ENCODE results near the gene ATXN2L. TPM values are rescaled to one million over a fixed set of nuclear protein-coding genes. Genes with fewer than 3 reads are reported as not detected.
A peak's percentile ranks its signal among the peaks of the same experiment; 100 is the strongest.

Gene ATXN2L
- total RNA-seq, 2 experiments from 2014 or later: 109 to 451 TPM

- Histone ChIP-seq H3K4me1 (ENCODE audit: insufficient read depth, low read length, poor library complexity, severe bottlenecking) (peaks cover 24% of the 10 kb centered on the region), H3K79me2 (ENCODE audit: insufficient read depth, low read depth, low read length) (peaks cover 45% of the 10 kb centered on the region), H3K4me3 (ENCODE audit: low read depth, low read length, poor library complexity, severe bottlenecking) (peak overlapping the region; percentile 97), H3K36me3 (ENCODE audit: insufficient read depth, low read length) (peaks cover 42% of the 10 kb centered on the region), H4K20me1 (ENCODE audit: insufficient read depth, low read length) (peaks cover 26% of the 10 kb centered on the region), H3K27ac (ENCODE audit: low read depth, low read length, poor library complexity, severe bottlenecking) (peak overlapping the region; percentile 95), H2AFZ (ENCODE audit: low read length) (peak overlapping the region; percentile 58; the same call in 1 of the 2 replicates), H3K9me3 (ENCODE audit: low read length) (no peaks in the 10 kb centered on the region), H3K9me2 (ENCODE audit: insufficient read depth, low read length) (no peaks in the 10 kb centered on the region), H3K4me2 (ENCODE audit: low read length) (peak overlapping the region; percentile 95)
- peak; percentile 26 for DNase-seq (ENCODE audit: low spot score)
- CTCF ChIA-PET (ENCODE audit: unreplicated experiment): interaction anchor here (1.1 kb wide), 1 partner anchor 25 kb away, joined by 3 read pairs; no protein-coding TSS in a partner anchor
- intact Hi-C loops (cut with micrococcal nuclease; ENCODE audit: unreplicated experiment): loop anchor here (5.0 kb wide), 1 partner anchor 330 kb away; the partner anchor contains the start of genes APOBR and CLN3
- BruUV-seq (replicated peaks): TSS peak; percentile 87
- no peak for TF ChIP-seq EZH2phosphoT487 (IDR thresholded peaks at IDR 0.05; ENCODE audit: borderline replicate concordance, low read depth, low read length)
- TF ChIP-seq CTCF (conservative IDR thresholded peaks at IDR 0.05; ENCODE audit: low read length): no peak; the same call in 1 of the 2 replicates
- POLR2A ChIA-PET: interaction anchor here (0.5 to 1.4 kb wide), 6 partner anchors 10 to 101 kb away, joined by 3 to 10 read pairs (median 4); partner anchors contain the start of gene TUFM
These were observed 802 bp upstream of the ATXN2L start for GRCh38 chr16:28821874-28822519.

DNA sequence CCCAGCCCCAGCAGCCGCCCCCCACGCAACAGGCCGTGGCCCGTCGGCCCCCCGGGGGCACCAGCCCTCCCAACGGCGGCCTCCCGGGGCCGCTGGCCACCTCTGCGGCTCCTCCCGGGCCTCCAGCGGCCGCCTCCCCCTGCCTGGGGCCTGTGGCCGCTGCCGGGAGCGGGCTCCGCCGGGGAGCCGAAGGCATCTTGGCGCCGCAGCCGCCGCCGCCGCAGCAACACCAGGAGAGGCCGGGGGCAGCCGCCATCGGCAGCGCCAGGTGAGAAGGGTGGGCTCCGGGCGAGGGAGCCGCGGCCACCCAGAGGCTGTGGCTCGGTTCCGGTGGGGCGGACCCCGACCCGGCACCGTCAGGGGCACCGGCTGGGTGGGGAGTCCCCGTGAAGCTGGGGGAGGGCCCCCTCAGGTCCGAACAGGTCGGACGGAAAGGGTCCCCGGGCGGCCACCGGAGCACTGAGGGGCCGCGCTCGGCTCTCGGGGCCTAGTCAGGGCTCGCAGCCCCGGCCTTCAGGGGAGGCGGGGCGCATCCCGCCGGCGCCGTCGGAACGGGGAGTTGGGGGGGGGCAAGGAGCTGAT is 583 bp downstream of the ATXN2L start:
- no TSS peak for BruUV-seq (replicated peaks)
- Histone ChIP-seq H3K27ac (ENCODE audit: low read depth, low read length, poor library complexity, severe bottlenecking) (peak overlapping the region; percentile 95), H3K79me2 (ENCODE audit: insufficient read depth, low read depth, low read length) (peaks cover 59% of the 10 kb centered on the region), H4K20me1 (ENCODE audit: insufficient read depth, low read length) (peaks cover 26% of the 10 kb centered on the region), H3K4me1 (ENCODE audit: insufficient read depth, low read length, poor library complexity, severe bottlenecking) (peaks cover 24% of the 10 kb centered on the region), H3K9me2 (ENCODE audit: insufficient read depth, low read length) (no peaks in the 10 kb centered on the region), H3K9me3 (ENCODE audit: low read length) (no peaks in the 10 kb centered on the region), H3K36me3 (ENCODE audit: insufficient read depth, low read length) (peaks cover 56% of the 10 kb centered on the region), H2AFZ (ENCODE audit: low read length) (no peak overlapping the region), H3K4me3 (ENCODE audit: low read depth, low read length, poor library complexity, severe bottlenecking) (peak overlapping the region; percentile 97), H3K4me2 (ENCODE audit: low read length) (peak overlapping the region; percentile 70)
- DNase-seq (ENCODE audit: low spot score): no peak
- TF ChIP-seq CTCF (conservative IDR thresholded peaks at IDR 0.05; ENCODE audit: low read length) (0 out of 2 replicates have a peak, but pooled peaks have one; percentile 3), EZH2phosphoT487 (IDR thresholded peaks at IDR 0.05; ENCODE audit: borderline replicate concordance, low read depth, low read length) (no peak)
- CTCF ChIA-PET (ENCODE audit: unreplicated experiment): interaction anchor here (0.6 to 1.1 kb wide), 2 partner anchors 23 to 1048 kb away, joined by 3 to 5 read pairs; no protein-coding TSS in a partner anchor
- intact Hi-C loops (cut with micrococcal nuclease; ENCODE audit: unreplicated experiment): loop anchor here (5.0 kb wide), 1 partner anchor 331 kb away; the partner anchor contains the start of genes APOBR and CLN3
- POLR2A ChIA-PET: interaction anchor here (0.6 to 1.4 kb wide), 7 partner anchors 9 to 100 kb away, joined by 3 to 10 read pairs (median 4); partner anchors contain the start of gene TUFM
